Ishikawa (cell line): ENCODE measurements around the gene A4GALT.

Source experiments
- CEBPB ChIP-seq: IDR thresholded peaks from 2 replicates; pipeline ENCODE4 v1.6.1; 2012
- CREB1 ChIP-seq: IDR thresholded peaks from 2 replicates; pipeline ENCODE4 v1.6.1; 2012; ENCODE audit warnings: low read depth
- EP300 ChIP-seq: IDR thresholded peaks from 2 replicates; pipeline ENCODE4 v1.6.1; 2012; ENCODE audit warnings: borderline replicate concordance
- FOXM1 ChIP-seq: IDR thresholded peaks from 2 replicates; pipeline ENCODE4 v1.6.1; 2012; ENCODE audit warnings: low read depth, borderline replicate concordance
- RAD21 ChIP-seq: IDR thresholded peaks from 2 replicates; pipeline ENCODE4 v1.6.1; 2012; ENCODE audit warnings: low read depth
- TAF1 ChIP-seq: IDR thresholded peaks from 2 replicates; pipeline ENCODE4 v1.6.1; 2012; ENCODE audit warnings: low read depth, mild to moderate bottlenecking
- YY1 ChIP-seq: IDR thresholded peaks from 2 replicates; pipeline ENCODE4 v1.6.1; 2012; ENCODE audit warnings: low read depth
- ZBTB7A ChIP-seq: IDR thresholded peaks from 2 replicates; pipeline ENCODE4 v1.6.1; 2012; ENCODE audit warnings: low read depth
- TF ChIP-seq, protein P1 (sequence below): IDR thresholded peaks from 2 replicates; pipeline ENCODE4 v1.6.1; 2012
- TF ChIP-seq, protein P2 (sequence below): IDR thresholded peaks from 2 replicates; pipeline ENCODE4 v1.6.1; 2012; ENCODE audit warnings: low read depth, mild to moderate bottlenecking
- TF ChIP-seq, protein P3 (sequence below): IDR thresholded peaks from 2 replicates; pipeline ENCODE4 v1.6.1; 2012

GRCh38 chr22:42758931-42759629, 38.4 kb upstream of the A4GALT start:
- TF ChIP-seq RAD21: no peak
- TF ChIP-seq EP300: no peak
- no peak for TF ChIP-seq YY1
- TF ChIP-seq ZBTB7A: no peak
- no peak for TF ChIP-seq CREB1
- TF ChIP-seq, protein P1, sequence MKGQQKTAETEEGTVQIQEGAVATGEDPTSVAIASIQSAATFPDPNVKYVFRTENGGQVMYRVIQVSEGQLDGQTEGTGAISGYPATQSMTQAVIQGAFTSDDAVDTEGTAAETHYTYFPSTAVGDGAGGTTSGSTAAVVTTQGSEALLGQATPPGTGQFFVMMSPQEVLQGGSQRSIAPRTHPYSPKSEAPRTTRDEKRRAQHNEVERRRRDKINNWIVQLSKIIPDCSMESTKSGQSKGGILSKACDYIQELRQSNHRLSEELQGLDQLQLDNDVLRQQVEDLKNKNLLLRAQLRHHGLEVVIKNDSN: no peak
- TF ChIP-seq, protein P2, sequence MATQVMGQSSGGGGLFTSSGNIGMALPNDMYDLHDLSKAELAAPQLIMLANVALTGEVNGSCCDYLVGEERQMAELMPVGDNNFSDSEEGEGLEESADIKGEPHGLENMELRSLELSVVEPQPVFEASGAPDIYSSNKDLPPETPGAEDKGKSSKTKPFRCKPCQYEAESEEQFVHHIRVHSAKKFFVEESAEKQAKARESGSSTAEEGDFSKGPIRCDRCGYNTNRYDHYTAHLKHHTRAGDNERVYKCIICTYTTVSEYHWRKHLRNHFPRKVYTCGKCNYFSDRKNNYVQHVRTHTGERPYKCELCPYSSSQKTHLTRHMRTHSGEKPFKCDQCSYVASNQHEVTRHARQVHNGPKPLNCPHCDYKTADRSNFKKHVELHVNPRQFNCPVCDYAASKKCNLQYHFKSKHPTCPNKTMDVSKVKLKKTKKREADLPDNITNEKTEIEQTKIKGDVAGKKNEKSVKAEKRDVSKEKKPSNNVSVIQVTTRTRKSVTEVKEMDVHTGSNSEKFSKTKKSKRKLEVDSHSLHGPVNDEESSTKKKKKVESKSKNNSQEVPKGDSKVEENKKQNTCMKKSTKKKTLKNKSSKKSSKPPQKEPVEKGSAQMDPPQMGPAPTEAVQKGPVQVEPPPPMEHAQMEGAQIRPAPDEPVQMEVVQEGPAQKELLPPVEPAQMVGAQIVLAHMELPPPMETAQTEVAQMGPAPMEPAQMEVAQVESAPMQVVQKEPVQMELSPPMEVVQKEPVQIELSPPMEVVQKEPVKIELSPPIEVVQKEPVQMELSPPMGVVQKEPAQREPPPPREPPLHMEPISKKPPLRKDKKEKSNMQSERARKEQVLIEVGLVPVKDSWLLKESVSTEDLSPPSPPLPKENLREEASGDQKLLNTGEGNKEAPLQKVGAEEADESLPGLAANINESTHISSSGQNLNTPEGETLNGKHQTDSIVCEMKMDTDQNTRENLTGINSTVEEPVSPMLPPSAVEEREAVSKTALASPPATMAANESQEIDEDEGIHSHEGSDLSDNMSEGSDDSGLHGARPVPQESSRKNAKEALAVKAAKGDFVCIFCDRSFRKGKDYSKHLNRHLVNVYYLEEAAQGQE: no peak
- TF ChIP-seq CEBPB: no peak
- no peak for TF ChIP-seq FOXM1
- TF ChIP-seq TAF1: no peak
- TF ChIP-seq, protein P3, sequence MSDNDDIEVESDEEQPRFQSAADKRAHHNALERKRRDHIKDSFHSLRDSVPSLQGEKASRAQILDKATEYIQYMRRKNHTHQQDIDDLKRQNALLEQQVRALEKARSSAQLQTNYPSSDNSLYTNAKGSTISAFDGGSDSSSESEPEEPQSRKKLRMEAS: no peak
